Endodermal cell (in vitro differentiated cells): ENCODE measurements around the gene KLHDC4. TPM values are rescaled to one million over a fixed set of nuclear protein-coding genes. Genes with fewer than 3 reads are reported as not detected.

Experiments used
- DNase-seq: peaks from one replicate; pipeline ENCODE4 v3.0.0-alpha.2; 2017
- H3K27ac ChIP-seq: 2 replicates; pipeline ENCODE4 v1.5.1; 2013; ENCODE audit warnings: mild to moderate bottlenecking, low read depth, low read length, moderate library complexity
- H3K27me3 ChIP-seq: 2 replicates; pipeline ENCODE4 v1.6.1; 2013; ENCODE audit warnings: mild to moderate bottlenecking, low read length, moderate library complexity; ENCODE audit not compliant: insufficient read depth, control insufficient read depth, poor library complexity, severe bottlenecking
- H3K36me3 ChIP-seq: 2 replicates; pipeline ENCODE4 v1.7.0; 2013; ENCODE audit warnings: mild to moderate bottlenecking, low read length, moderate library complexity; ENCODE audit not compliant: control insufficient read depth, insufficient read depth
- H3K4me1 ChIP-seq: one replicate; pipeline ENCODE4 v1.7.0; 2013; ENCODE audit warnings: low read length; ENCODE audit not compliant: control insufficient read depth, insufficient read depth
- H3K4me3 ChIP-seq: 2 replicates; pipeline ENCODE4 v1.5.1; 2013; ENCODE audit warnings: mild to moderate bottlenecking, low read length, moderate library complexity
- H3K9ac ChIP-seq: 2 replicates; pipeline ENCODE4 v1.6.1; 2013; ENCODE audit warnings: mild to moderate bottlenecking, low read length, moderate library complexity; ENCODE audit not compliant: poor library complexity, severe bottlenecking; ENCODE audit errors: extremely low read depth
- H3K9me3 ChIP-seq: 2 replicates; pipeline ENCODE4 v1.6.1; 2013; ENCODE audit warnings: mild to moderate bottlenecking, low read length, moderate library complexity; ENCODE audit not compliant: control insufficient read depth
- H3K27ac Mint-ChIP-seq: 2 replicates; pipeline ENCODE4 v1.8.0; 2020; ENCODE audit warnings: mixed read lengths
- H3K27me3 Mint-ChIP-seq: 2 replicates; pipeline ENCODE4 v1.8.0; 2021; ENCODE audit warnings: mild to moderate bottlenecking, mixed read lengths; ENCODE audit not compliant: insufficient read depth
- H3K36me3 Mint-ChIP-seq: 2 replicates; pipeline ENCODE4 v1.8.0; 2020; ENCODE audit warnings: low read depth, mixed read lengths
- H3K4me1 Mint-ChIP-seq: 2 replicates; pipeline ENCODE4 v1.8.0; 2020; ENCODE audit warnings: mixed read lengths
- H3K4me3 Mint-ChIP-seq: 2 replicates; pipeline ENCODE4 v1.8.0; 2020; ENCODE audit warnings: mild to moderate bottlenecking, moderate library complexity, mixed read lengths
- H3K9me3 Mint-ChIP-seq: 2 replicates; pipeline ENCODE4 v1.8.0; 2020; ENCODE audit warnings: mild to moderate bottlenecking, mixed read lengths
- CTCF ChIP-seq: fragments of 200-600 bp; sonication (generic); conservative IDR thresholded peaks from 2 replicates; pipeline ENCODE4 v1.5.0; 2021; ENCODE audit warnings: antibody characterized with exemption, mild to moderate bottlenecking
- WGBS, 2 experiments: methylation state at CpG; one replicate each; pipeline versions ENCODE4 v1.1.5 to v1.1.7; 2013; ENCODE audit warnings: missing lambda C conversion rate in 2 of 2, mixed read lengths in 1 of 2; ENCODE audit not compliant: insufficient coverage in 1 of 2, insufficient read length in 1 of 2; 5-methylcytosine and 5-hydroxymethylcytosine counted together
- total RNA-seq, 2 donors: library from RNA; stranded (reverse); fragmentation: NEBNext Ultra II Directional in 1 of 2; extraction: Animal tissue kit (Norgen Biotek cat#: 25700) in 1 of 2; gene quantifications; 2 replicates in 1 of 2; 3 replicates in 1 of 2; pipeline ENCODE4 v1.2.1, GENCODE V29; 2021

Gene KLHDC4
- total RNA-seq, 2 donors from 2014 or later = 52.8 to 58.8 TPM

GRCh38 chr16:87734644-87735043, 31.1 kb downstream of the KLHDC4 start:
- H3K4me3 ChIP-seq = no peak overlapping the region
- H3K27ac ChIP-seq = no peak overlapping the region
- peaks cover 38% of the 10 kb centered on the region for H3K36me3 Mint-ChIP-seq
- no peak for TF ChIP-seq CTCF
- no peaks in the 10 kb centered on the region for H3K4me1 ChIP-seq
- H3K9ac ChIP-seq = no peak overlapping the region
- H3K9me3 ChIP-seq = no peaks in the 10 kb centered on the region
- H3K4me1 Mint-ChIP-seq = peaks cover 4% of the 10 kb centered on the region
- H3K4me3 Mint-ChIP-seq = no peak overlapping the region
- H3K27ac Mint-ChIP-seq = peak overlapping the region; percentile 7
- DNase-seq = peak; percentile 52
- 71% methylated on average over 10 of the region's 14 CpGs; no CpG with 5 or more reads in 1 of the 2 experiments for WGBS, 2 experiments
- peaks cover 46% of the 10 kb centered on the region for H3K36me3 ChIP-seq
- no peaks in the 10 kb centered on the region for H3K9me3 Mint-ChIP-seq
- H3K27me3 Mint-ChIP-seq = no peaks in the 10 kb centered on the region
- no peaks in the 10 kb centered on the region for H3K27me3 ChIP-seq

GRCh38 chr16:87733190-87733589, 32.6 kb downstream of the KLHDC4 start:
- peaks cover 60% of the 10 kb centered on the region for H3K36me3 ChIP-seq

DNA sequence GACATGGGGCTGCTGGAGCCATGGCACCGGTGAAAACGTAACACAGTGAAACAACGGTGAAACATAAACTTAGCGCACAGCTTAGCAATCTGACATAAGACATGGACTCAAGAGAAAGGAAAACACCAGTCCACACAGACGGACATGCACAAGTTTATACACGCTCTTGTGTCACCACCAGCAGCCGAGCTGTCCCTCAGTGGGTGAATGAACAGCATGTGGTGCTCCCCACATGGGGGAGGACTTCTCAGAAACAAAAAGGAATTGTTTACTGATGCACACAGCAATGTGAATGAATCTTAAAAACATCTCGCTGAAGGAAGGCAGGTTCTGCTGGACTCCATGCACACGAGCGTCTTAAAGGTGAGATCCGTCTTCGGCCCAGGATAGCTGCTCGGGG, 34.2 kb downstream of the KLHDC4 start:
- Histone ChIP-seq H3K9me3 (no peaks in the 10 kb centered on the region), H3K4me1 (no peaks in the 10 kb centered on the region), H3K36me3 (peaks cover 70% of the 10 kb centered on the region), H3K27ac (no peak overlapping the region), H3K4me3 (no peak overlapping the region), H3K9ac (no peak overlapping the region), H3K27me3 (no peaks in the 10 kb centered on the region)
- no peak for TF ChIP-seq CTCF
- Mint-ChIP-seq H3K27me3 (no peaks in the 10 kb centered on the region), H3K27ac (no peak overlapping the region), H3K36me3 (peaks cover 62% of the 10 kb centered on the region), H3K4me3 (no peak overlapping the region), H3K4me1 (peaks cover 4% of the 10 kb centered on the region), H3K9me3 (no peaks in the 10 kb centered on the region)
- WGBS, 2 experiments = 94 to 97% methylated on average over 12 to 13 of the region's 13 CpGs
- no peak for DNase-seq

More at GRCh38 chr16:87733190-87733589, 32.6 kb downstream of the KLHDC4 start:
- Histone ChIP-seq H3K4me3 (no peak overlapping the region), H3K27me3 (no peaks in the 10 kb centered on the region), H3K27ac (no peak overlapping the region), H3K9me3 (no peaks in the 10 kb centered on the region), H3K4me1 (no peaks in the 10 kb centered on the region), H3K9ac (no peak overlapping the region)
- WGBS, 2 experiments = 94 to 95% methylated on average over 11 of the region's 11 CpGs
- H3K4me1 Mint-ChIP-seq = peaks cover 4% of the 10 kb centered on the region
- no peaks in the 10 kb centered on the region for H3K9me3 Mint-ChIP-seq
- H3K36me3 Mint-ChIP-seq = peaks cover 47% of the 10 kb centered on the region
- no peak overlapping the region for H3K4me3 Mint-ChIP-seq
- H3K27me3 Mint-ChIP-seq = no peaks in the 10 kb centered on the region
- H3K27ac Mint-ChIP-seq = no peak overlapping the region
- DNase-seq = no peak
- no peak for TF ChIP-seq CTCF
